ENCODE results near the gene GALNT9.
"Not testable (repeated sequence)": the region's sequence is repeated elsewhere in the genome, so short reads cannot be mapped to it uniquely, and the experiment has no call there.

GALNT9 gene

DNA sequence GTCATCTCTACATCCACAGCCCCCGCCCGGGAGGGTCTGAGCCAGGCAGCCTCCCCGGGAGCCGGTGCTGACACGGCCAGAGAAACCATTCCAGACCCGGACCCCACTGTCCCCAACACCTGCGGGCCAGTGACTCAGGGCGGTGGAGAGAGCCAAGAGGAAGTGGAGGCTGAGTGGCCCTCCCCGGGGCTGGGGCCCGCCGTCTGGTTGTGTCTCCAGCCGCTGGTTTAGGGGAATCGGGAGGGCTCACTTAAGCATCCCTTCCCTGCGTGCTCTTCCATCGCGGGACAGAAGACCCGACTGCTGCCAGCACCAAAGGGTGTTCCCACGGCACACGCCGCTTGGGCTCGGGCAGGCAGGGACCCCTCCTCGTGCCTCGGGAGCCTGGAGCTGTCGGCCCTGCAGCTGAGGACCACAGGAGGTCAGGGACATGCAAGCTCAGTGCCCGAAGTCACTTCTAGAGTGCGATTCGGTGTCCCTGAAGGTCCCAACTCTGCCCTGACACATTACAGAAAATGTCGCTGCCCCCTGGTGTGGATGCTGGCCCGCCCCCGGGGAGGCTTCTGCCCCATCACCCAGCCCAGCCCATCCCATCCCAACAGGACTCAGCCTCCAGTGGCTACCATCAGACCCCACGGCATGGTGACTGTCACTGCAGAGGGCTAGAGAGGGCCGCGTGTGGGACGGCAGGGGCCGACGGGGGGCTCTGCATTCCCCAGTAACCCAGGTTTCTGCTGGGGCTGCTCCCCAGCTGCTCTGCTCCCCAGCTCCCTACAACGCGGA, 50.8 kb downstream of the GALNT9 start:
- DNase-seq = no peak

DNA sequence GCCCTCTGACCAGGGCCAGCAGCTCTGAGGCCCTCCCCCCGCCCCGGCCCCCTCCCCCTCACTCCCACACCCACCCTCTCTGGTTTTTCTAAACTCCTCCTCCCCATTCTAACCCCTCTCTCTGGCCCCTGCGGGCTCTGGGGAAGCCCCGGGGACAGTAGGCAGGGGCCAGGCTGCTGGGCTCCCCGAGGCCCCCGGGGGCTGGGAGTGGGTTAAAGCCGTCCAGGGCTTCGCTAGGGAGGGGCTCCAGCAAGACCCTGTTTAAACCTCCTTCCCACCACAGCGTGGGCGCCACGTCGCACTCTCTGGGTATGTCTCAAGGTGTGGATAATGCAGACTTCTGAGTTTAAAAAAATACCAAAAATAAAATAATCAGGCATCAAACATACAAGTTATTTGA, 51.4 kb downstream of the GALNT9 start:
- DNase-seq = no peak

DNA sequence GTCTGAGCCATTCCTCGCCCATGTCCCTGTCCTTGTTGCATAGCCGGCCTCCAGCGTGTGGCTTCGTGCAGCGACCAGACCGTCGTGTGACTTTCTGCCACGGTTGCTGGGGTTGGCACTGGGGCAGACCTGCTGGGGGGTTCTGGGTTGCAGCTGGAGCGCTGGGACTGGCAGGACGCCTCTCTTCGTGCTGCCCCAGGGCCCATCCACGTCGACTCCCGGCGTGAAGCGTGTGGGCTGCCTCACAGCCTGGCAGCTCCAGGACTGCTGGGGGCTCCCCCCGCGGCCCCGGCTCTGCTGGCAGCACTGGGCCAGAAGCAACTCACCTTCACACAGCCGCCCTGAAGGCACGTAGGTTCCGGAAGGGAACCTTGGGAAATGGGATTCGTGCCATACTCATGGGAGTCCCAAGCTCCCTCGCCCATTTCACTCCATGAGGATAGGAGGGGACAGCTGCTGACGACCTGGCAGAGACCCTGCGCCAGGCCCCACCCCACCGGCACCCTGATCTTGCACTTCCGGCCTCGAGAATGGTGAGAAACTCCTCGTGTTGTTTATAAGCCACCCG, 51.9 kb downstream of the GALNT9 start:
- DNase-seq = no peak

DNA sequence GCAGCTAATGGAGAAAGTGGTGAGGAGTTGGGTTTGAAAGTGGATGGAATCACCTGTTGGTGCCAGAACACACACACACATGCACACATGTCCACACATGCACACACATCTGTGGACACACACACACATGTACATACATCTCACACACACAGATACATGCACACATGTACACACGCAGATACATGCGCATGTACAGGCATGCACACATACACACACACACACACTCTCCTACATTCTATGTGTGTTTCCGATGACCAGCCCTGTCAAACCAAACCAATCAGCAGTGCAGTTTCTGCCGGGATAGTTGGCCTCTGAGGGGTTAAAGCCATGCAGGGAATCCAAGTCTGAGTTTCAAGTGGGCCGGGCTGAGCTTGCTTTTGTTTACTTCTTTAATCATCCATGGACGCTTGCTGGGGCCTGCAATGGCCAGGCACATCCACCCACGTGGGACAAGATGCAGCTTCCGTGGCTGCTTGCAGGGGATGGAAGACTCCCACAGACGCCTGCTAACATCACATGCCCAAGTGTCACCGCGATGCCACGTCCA, 52.5 kb downstream of the GALNT9 start:
- no peak for DNase-seq

DNA sequence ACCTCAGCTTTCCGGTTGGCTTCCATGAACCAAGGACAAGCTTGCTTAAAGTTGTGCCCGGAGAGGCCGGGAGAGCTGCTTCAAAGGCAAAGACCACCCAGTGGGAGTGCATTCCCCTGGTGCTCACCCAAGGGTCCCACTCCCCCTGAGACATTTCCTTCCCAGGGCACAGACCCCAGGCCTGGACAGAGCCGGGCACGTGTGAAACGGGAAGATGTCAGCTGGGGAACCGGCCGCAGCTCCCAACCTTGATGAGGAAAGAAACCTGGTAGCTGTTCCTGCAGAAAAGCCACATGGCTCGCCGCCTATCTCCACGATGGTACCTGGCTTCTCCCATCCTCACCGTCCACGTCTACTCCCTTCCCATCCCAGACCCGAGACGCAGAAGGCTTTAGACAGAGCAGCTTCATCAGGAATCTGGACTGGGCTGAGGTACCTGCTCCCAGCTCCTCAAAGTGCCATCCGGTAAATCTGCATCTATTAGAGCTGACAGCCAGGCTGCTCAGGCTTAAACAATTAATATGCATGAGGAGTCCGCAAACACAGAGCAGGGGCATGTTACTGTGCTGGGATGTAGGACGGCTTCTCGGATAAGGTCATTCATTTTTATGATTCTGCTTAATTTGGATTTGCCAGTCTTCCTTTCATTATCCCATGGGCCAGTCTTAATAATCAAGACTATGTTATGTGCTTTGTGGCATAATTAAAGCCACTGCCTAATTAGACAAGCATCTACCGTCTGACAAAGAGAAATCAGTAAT, 53.1 kb downstream of the GALNT9 start:
- DNase-seq = no peak

DNA sequence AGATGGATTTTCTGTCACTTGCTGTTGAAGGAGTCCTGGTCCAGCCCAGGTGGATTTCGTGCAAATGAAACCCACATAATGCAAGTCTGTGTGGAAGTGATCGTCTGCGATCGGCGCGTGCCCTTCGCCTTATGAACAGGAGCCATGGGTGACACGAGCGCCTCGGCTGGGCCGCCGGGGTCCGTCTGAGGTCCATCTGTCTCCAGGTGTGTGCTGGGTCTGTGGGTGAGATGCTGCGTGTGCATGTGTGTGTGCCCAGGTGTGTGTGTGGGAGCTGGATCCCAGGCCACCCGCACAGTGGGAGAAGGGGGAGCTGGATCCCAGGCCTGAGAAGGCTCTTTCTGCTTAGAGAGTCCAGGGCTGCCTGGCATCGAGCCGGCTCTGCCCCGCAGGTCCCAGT, 53.8 kb downstream of the GALNT9 start:
- no peak for DNase-seq

DNA sequence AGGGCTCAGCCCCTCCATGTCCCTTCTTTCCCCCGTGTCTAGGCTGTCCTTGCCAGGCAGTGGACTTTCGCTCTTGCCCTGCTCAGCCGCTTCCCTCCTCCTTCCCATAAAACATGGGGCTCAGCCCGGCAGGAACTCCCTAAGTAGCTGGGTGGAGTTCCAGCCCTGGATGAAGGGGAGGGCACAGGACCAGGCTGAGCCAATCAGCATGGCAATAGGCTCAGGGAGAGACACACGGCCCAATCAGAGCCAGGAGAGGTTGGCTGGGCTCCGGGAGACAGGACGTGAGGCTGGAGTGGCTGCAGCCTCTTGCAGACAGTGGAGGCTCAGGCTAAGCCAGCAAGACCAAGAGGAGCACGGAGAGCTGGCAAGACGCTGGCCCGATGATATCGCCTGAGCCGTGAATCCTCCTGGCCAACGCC, 54.3 kb downstream of the GALNT9 start:
- no peak for DNase-seq

DNA sequence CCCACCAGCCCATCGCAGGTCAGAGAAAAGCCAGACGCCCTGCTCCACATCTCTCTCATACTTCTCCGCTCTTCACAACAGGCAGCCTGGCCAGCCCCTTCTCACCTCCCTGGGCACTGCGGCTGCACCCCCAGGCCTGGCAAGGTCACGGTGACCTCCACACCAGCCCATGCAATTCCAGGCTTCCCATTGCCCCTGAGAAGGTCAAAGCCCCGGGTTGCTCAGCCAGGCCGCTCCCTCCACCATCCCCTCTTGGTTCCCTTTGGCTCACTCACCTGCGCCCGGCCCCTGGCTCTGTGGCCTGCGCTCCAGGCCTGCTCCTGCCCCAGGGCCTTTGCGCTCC, 55.4 kb downstream of the GALNT9 start:
- DNase-seq = no peak

DNA sequence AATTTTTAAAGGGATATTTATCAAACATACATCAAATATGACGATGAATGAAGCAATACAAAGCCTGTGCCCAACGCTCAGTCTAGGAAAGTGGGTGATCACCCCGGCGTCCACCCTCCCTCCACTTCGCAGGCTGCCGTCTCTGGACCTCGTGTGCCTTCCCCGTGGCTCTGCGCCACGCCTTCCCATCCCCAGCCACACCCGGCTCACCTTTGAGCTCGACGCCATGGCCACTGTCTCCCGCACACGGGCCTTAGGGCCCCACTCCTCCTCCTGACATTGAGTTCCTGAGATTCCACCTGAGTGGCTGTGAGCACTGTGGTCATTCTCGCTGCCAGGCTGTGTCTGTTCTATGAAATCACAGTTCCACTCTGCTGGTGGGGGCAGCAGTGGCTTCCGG, 56.7 kb downstream of the GALNT9 start:
- no peak for DNase-seq

DNA sequence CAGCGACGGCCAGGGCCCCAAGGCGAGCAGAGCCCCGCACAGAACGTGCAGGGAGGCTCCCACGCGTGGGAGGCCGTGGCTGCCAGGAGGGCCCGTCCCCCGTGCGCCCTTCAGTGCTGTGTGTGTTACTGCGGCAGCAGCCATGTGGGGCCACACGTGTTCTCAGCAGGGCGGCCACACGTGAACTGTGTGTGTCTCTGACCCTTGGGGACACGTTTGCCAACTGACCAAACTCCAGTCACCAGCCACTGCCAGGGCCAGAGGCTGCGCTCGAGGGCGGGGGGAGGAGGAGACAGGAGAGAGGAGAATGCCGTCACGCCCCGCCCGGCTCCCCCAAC, 57.7 kb downstream of the GALNT9 start:
- DNase-seq = no peak

DNA sequence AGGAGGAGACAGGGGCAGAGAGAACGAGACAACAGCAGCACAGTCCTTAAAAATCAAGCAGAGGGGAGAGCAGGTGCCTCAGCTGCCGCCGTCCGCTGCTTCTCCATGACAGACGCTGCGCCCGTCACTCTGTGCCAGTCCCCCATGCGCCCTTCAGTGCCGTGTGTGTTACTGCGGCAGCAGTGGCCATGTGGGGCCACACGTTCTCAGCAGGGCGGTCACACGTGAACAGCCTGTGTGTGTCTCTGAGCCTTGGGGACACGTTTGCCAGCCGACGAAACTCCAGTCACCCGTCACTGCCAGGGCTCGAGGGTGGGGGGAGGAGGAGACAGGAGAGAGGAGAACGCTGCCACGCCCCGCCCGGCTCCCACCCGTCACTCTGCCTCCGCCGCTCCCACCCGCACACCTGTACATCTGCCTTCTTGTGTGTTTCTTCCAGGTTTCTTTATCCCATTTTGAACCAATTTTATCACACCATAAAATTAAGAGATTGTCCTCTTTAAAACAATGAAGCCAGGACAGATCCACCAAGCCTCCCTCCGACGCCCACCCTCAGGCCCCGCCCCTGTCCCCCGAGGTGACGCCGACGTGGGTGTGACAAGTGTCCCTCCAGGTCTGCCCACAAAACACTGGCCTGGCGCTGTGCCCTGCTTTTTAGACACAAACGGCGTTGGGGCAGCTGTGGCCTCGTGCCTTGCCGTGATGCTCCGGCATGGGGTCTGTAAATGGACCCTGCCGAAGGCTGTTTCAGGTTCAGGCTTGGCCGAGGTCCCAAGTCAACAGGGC, 58.2 kb downstream of the GALNT9 start:
- DNase-seq = no peak

DNA sequence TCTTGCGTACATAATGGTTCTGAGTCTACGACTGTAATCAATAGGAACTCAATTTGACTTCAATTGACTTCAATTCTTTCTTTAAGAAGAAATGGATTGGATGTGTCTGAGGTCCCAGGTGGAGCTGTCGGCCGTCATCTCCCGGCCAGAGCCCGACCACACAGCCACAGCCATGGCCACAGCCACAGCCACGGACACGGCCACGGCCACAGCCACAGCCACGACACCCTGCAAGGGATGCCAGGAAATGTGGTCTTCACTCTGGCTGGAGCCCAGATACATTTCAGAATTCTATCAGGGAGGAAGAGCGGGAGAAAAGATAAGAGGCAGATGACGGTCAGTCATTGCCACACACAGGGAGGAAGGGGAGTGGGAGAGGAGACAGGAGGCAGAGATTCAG, 58.9 kb downstream of the GALNT9 start:
- DNase-seq = no peak

DNA sequence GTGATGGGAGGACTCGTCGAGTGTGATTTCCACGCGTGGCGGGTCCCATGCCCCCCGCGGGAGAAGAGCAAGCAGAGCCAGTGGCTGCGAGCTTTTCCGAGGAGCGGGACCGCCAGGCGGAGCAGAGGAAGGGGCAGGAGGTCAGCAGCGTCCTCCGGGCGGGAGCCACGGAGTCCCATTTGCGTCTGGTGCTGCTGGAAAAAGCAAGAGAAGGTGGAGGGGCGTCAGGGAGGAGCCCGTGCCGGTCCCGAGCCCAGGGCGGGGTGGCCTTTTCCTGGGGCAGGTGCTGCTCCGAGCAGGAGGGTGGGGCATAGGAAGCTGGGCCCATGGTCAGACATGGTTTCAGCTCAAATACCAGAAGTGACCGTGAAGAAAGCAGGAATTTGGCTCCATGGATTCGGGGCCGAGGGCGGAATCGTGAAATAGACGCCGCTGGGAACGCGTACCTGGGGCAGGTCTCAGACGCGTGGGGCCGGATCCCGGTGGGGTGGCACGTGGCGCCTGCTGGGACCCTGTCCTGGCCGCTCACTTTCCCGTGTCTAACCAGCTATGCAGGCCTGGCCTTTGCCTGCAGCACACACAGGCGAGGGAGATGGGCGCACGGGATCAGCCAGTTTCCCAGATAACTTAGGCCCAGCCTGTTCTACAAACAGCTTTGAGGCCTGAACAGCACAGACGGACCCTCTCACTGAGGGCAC, 60.0 kb downstream of the GALNT9 start:
- no peak for DNase-seq

DNA sequence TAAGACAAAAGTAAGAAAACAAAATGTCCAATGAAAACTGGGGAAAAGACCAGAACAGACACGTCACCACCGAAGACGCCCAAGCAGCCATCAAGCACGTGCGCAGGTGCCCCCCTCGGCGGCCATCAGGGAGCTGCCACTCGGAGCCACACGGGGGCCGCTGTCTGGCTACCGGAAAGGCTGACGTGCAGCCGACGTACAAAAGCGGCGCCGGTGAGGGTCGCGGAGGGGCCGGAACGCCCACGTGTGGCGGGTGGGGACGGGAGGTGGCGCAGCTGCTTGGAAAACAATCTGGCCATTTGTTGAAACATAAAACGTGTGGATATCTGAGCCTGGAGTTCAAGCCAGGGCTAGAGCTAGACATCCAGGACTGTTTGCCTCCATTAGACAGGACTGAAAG, 60.7 kb downstream of the GALNT9 start:
- no peak for DNase-seq

DNA sequence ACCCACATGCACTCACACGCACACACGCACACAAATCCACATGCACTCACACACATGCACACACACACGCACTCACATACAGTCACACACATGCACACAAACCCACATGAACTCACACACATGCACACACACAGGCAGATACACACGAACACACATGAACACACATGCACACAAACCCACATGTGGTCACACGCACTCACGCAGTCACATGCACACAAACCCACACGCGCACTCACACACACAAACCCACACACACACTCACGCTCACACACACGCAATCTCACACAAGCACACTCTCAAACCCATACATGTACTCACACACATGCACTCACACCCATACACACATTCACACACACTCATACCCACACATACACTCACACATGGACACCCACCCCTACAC, 61.5 kb downstream of the GALNT9 start:
- DNase-seq = no peak

DNA sequence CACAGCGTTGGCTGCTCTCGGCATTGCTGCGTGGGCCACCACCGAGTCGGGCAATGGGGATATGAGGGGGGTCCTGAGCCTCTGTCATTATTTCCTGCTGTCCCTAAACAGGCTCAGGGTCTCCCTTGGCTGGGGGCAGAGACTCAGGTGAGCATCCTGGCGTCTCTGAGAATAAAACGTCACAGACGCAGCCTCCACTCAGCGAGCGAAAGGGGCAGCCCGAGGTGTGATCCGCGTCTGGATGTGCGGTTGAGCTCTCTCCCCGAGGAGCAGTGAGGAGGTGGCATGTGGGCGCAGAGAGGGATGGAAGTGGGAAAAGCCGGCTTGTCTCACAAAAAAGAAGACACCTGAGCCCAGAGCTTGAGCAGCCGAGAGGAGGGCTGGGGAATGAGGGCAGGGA, 62.6 kb downstream of the GALNT9 start:
- DNase-seq = no peak

DNA sequence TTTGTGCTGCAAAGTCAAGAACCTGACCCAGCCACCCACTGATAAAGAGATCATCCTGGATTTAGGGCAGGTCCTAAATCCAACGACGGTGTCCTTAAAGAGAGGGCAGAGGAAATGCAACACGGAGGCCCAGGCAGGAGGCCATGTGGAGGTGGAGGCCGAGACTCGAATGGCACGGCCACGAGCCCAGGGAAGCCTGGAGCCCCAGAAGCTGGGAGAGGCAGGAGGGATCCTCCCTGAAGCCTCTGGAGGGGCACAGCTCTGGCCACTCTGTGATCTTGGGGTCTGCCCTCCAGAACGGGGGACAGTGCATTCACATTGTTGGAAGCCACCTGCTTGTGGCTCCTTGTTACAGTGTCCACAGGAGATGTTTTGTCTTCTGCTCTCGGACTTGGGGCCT, 63.0 kb downstream of the GALNT9 start:
- no peak for DNase-seq

DNA sequence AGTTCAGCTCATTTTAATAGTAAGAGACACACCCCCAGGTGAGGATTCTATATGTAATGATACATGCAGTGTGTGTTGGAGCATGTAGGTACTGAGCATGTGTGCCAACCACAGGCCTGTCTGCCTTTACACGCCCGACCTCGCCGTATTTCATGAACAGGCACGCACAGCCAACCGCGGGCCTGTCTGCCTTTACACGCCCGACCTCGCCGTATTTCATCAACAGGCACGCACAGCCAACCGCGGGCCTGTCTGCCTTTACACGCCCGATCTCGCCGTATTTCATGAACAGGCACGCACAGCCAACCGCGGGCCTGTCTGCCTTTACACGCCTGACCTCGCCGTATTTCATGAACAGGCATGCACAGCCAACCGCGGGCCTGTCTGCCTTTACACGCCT, 63.6 kb downstream of the GALNT9 start:
- not testable (repeated sequence) for DNase-seq

DNA sequence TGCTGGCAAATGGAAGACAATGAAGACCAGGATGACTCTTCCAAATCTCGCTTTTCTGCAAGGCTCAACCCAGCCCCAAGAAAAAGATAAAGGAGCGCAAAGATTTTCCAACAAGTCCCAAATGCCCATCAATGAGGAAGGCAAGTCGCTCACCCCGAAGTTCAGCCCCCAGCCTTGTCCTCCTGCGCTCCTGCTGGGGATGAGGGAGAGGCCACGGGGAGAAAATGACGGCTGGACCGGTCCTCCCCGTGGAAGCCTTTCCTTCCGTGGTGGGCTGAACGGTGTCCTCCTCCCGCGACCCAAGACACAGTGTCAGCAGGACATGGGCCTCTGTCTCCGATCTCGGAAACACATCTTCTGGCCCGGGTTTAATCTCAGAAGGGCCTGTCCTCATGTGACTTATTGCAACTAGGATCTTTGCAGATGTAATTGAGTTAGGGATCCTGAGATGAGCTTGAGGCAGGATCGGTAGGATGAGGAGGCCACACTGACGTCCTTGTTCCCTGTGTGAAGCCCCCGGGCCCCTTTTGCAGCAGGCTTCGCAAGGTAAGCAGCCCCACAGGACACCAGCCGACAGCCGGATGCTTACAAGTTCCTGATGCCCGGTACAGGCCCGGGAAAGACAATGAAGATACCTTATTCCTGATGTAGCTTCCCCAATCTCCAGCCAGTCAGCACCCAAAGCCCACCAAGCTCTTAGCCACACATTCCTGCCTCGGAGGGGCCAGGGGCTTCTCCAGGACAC, 64.2 kb downstream of the GALNT9 start:
- no peak for DNase-seq

DNA sequence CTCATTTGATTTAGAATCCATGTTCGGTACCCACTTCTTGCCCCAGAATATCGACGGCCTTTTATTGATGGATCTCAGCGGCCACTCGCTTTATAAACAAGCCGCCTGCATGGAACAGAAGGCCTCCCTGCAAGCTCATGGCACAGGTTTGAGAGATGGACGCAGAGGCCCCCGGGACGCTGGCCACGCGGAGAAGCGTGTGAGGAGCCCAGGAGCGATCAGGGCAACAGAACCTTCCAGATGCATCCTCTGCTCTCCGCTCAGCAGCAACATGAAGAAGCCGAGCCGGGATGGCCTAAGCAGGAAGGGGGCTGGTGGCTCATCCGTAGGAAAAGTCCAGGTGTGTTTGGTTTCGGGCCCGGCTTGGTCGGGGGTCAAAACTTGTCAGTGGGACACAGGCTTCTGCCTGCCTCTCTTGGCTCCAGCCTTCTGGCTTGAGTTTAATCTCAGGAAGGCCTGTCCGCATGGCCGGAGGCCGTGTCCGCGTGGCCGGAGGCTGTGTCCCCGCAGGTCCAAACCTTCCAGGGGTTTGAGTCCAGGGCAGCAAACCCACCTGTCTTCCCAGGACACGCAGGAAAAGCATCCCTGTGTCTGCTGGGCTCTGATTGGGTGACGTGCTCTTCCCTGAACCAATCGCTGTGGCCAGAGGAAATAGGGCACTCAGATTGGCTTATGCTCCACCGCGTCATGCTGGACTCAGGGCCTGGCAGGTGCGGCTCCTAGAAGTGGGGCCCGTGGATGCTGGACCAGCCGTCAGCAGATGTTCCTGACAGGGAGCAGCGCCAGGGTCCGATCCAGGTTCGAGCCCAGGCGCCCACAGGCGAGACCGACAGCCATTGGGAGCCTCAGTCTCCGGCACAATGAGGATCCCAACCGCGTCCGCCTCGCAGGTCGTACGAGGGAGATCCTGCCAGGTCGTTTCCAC, 65.0 kb downstream of the GALNT9 start:
- DNase-seq = no peak

All from effector CD4-positive, alpha-beta T cell (primary cell).